ENCODE data around the gene MS4A14.

GRCh38 chr11:60360621-60361020 is 35.6 kb upstream of the MS4A14 start:
- no peak for TF ChIP-seq CTCF (IDR thresholded peaks at IDR 0.05)
- TF ChIP-seq POLR2A (IDR thresholded peaks at IDR 0.05) = no peak
